NK-92 treated with Interleukin-12 subunit alpha and Interleukin-12 subunit beta, amount 100 ng/mL, for 24 hours (cell line): ENCODE measurements around the gene TVP23A.
"Not testable (repeated sequence)": the region's sequence is repeated elsewhere in the genome, so short reads cannot be mapped to it uniquely, and the experiment has no call there.

ENCODE experiments used
- DNase-seq: peaks from one replicate; lab custom pipeline; 2025; lab: John Stamatoyannopoulos, UW

TVP23A gene

GRCh38 chr16:10799736-10800135, 18.9 kb downstream of the TVP23A start:
- DNase-seq: no peak

GRCh38 chr16:10791048-10791447, 27.5 kb downstream of the TVP23A start:
- DNase-seq: no peak

- DNase-seq: not testable (repeated sequence)
Observed at GRCh38 chr16:10788630-10789029, 30.0 kb downstream of the TVP23A start.

GRCh38 chr16:10787304-10787703, 31.3 kb downstream of the TVP23A start:
- no peak for DNase-seq

- no peak for DNase-seq
Observed at GRCh38 chr16:10782628-10783027, 36.0 kb downstream of the TVP23A start.

GRCh38 chr16:10780628-10781027, 38.0 kb downstream of the TVP23A start:
- DNase-seq: no peak

- DNase-seq: not testable (repeated sequence)
Observed at GRCh38 chr16:10779908-10780307, 38.7 kb downstream of the TVP23A start.

- DNase-seq: no peak
Observed at GRCh38 chr16:10777356-10777755, 41.2 kb downstream of the TVP23A start.

GRCh38 chr16:10776923-10777322, 41.7 kb downstream of the TVP23A start:
- not testable (repeated sequence) for DNase-seq

GRCh38 chr16:10776280-10776679, 42.3 kb downstream of the TVP23A start:
- no peak for DNase-seq

GRCh38 chr16:10770907-10771306, 47.7 kb downstream of the TVP23A start:
- peak; percentile 61 for DNase-seq

- DNase-seq: no peak
Observed at GRCh38 chr16:10769381-10769780, 49.2 kb downstream of the TVP23A start.

GRCh38 chr16:10767127-10767526, 51.5 kb downstream of the TVP23A start:
- no peak for DNase-seq

- peak; percentile 79 for DNase-seq
Observed at GRCh38 chr16:10765772-10766171, 52.8 kb downstream of the TVP23A start.

GRCh38 chr16:10763456-10763855, 55.1 kb downstream of the TVP23A start:
- DNase-seq: no peak

- no peak for DNase-seq
Observed at GRCh38 chr16:10762336-10763016, 56.1 kb downstream of the TVP23A start.

GRCh38 chr16:10761373-10761772, 57.2 kb downstream of the TVP23A start:
- no peak for DNase-seq

- DNase-seq: no peak
Observed at GRCh38 chr16:10760858-10761257, 57.7 kb downstream of the TVP23A start.

- DNase-seq: no peak
Observed at GRCh38 chr16:10756574-10756973, 62.0 kb downstream of the TVP23A start.

GRCh38 chr16:10754941-10755340, 63.7 kb downstream of the TVP23A start:
- no peak for DNase-seq

GRCh38 chr16:10753670-10754069, 64.9 kb downstream of the TVP23A start:
- DNase-seq: no peak

GRCh38 chr16:10752843-10753523, 65.6 kb downstream of the TVP23A start:
- no peak for DNase-seq

GRCh38 chr16:10751291-10751697, 67.3 kb downstream of the TVP23A start:
- no peak for DNase-seq

- no peak for DNase-seq
Observed at GRCh38 chr16:10750793-10751192, 67.8 kb downstream of the TVP23A start.
